Measurements from ENCODE around the gene ADAT1. TPM values are rescaled to one million over a fixed set of nuclear protein-coding genes. Genes with fewer than 3 reads are reported as not detected.

The ADAT1 gene
- total and polyA plus RNA-seq, 10 of the 15 experiments (the other 5 are each of a cell fraction or from before 2014, with no cell fraction given), result 26.2 to 77.4 (median 55.8) TPM

DNA sequence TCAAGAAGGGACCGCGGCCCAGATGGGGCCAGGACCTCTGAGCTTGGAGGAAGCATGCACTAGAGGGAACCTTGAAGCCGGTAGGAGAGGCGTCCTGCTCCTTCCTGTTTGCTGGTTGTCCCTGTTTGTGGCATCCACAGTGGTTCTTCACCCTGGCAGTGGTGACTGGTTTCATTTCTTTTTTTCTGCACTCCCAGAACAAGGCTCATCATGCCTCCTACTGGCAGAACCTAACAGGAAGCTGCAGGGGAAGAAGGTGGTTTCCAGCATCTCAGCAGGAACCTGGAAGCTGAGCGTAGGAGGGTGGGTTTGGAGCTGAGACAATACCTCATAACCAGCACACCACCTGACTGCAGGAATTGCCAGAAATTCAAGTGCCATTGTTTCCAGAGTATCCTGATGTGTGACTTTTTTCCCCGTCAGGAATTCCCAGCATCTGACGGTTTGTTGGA, 72.8 kb downstream of the ADAT1 start (continued):
- no peak for TF ChIP-seq ZNF274 (IDR thresholded peaks at IDR 0.05; ENCODE audit: insufficient read depth, insufficient read length)
- no peak for TF ChIP-seq STAT3 (IDR thresholded peaks at IDR 0.05; ENCODE audit: low read depth, low read length)
- TF ChIP-seq TARDBP (IDR thresholded peaks at IDR 0.05; ENCODE audit: borderline replicate concordance), result no peak
- no peak for TF ChIP-seq NR2C1 (IDR thresholded peaks at IDR 0.05)
- no peak for TF ChIP-seq NFYB (IDR thresholded peaks at IDR 0.05; ENCODE audit: insufficient read depth, low read depth, low read length)
- no peak for TF ChIP-seq ZNF622 (IDR thresholded peaks at IDR 0.05)
- TF ChIP-seq, protein P1, sequence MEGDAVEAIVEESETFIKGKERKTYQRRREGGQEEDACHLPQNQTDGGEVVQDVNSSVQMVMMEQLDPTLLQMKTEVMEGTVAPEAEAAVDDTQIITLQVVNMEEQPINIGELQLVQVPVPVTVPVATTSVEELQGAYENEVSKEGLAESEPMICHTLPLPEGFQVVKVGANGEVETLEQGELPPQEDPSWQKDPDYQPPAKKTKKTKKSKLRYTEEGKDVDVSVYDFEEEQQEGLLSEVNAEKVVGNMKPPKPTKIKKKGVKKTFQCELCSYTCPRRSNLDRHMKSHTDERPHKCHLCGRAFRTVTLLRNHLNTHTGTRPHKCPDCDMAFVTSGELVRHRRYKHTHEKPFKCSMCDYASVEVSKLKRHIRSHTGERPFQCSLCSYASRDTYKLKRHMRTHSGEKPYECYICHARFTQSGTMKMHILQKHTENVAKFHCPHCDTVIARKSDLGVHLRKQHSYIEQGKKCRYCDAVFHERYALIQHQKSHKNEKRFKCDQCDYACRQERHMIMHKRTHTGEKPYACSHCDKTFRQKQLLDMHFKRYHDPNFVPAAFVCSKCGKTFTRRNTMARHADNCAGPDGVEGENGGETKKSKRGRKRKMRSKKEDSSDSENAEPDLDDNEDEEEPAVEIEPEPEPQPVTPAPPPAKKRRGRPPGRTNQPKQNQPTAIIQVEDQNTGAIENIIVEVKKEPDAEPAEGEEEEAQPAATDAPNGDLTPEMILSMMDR (IDR thresholded peaks at IDR 0.05 in 2 of 3, conservative IDR thresholded peaks at IDR 0.05 in 1 of 3; ENCODE audit: control insufficient read depth in 2 of 3, extremely low read depth in 1 of 3, insufficient read depth in 1 of 3, low read depth in 3 of 3, low read length in 3 of 3), result peak; percentile 70 to 78 (median 77)
- TF ChIP-seq YBX1 (IDR thresholded peaks at IDR 0.05), result no peak
- TF ChIP-seq ZNF384 (IDR thresholded peaks at IDR 0.05; ENCODE audit: borderline replicate concordance, low read depth, low read length), result no peak; the same call in 1 of the 2 replicates
- TF ChIP-seq, protein P2, sequence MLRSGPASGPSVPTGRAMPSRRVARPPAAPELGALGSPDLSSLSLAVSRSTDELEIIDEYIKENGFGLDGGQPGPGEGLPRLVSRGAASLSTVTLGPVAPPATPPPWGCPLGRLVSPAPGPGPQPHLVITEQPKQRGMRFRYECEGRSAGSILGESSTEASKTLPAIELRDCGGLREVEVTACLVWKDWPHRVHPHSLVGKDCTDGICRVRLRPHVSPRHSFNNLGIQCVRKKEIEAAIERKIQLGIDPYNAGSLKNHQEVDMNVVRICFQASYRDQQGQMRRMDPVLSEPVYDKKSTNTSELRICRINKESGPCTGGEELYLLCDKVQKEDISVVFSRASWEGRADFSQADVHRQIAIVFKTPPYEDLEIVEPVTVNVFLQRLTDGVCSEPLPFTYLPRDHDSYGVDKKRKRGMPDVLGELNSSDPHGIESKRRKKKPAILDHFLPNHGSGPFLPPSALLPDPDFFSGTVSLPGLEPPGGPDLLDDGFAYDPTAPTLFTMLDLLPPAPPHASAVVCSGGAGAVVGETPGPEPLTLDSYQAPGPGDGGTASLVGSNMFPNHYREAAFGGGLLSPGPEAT (IDR thresholded peaks at IDR 0.05; ENCODE audit: low read depth), result peak; percentile 85
- TF ChIP-seq RELA (IDR thresholded peaks at IDR 0.05; ENCODE audit: borderline replicate concordance, partially characterized antibody), result no peak
- TF ChIP-seq CHD4 (IDR thresholded peaks at IDR 0.05), result no peak
- TF ChIP-seq PAX8 (IDR thresholded peaks at IDR 0.05), result no peak
- TF ChIP-seq ETV6 (conservative IDR thresholded peaks at IDR 0.05 in 1 of 2, IDR thresholded peaks at IDR 0.05 in 1 of 2; ENCODE audit: borderline replicate concordance in 1 of 2, low read depth in 1 of 2), result peak in 1 of 2 experiments; percentile 52; a peak in 2 of 4 replicates
- no peak for TF ChIP-seq SIN3A (IDR thresholded peaks at IDR 0.05; ENCODE audit: low read depth, low read length)
- TF ChIP-seq RAD21 (IDR thresholded peaks at IDR 0.05; ENCODE audit: insufficient read depth, low read depth, low read length), result peak; percentile 85
- no peak for TF ChIP-seq NFYA (IDR thresholded peaks at IDR 0.05; ENCODE audit: borderline replicate concordance, low read depth, low read length)
- TF ChIP-seq, protein P3, sequence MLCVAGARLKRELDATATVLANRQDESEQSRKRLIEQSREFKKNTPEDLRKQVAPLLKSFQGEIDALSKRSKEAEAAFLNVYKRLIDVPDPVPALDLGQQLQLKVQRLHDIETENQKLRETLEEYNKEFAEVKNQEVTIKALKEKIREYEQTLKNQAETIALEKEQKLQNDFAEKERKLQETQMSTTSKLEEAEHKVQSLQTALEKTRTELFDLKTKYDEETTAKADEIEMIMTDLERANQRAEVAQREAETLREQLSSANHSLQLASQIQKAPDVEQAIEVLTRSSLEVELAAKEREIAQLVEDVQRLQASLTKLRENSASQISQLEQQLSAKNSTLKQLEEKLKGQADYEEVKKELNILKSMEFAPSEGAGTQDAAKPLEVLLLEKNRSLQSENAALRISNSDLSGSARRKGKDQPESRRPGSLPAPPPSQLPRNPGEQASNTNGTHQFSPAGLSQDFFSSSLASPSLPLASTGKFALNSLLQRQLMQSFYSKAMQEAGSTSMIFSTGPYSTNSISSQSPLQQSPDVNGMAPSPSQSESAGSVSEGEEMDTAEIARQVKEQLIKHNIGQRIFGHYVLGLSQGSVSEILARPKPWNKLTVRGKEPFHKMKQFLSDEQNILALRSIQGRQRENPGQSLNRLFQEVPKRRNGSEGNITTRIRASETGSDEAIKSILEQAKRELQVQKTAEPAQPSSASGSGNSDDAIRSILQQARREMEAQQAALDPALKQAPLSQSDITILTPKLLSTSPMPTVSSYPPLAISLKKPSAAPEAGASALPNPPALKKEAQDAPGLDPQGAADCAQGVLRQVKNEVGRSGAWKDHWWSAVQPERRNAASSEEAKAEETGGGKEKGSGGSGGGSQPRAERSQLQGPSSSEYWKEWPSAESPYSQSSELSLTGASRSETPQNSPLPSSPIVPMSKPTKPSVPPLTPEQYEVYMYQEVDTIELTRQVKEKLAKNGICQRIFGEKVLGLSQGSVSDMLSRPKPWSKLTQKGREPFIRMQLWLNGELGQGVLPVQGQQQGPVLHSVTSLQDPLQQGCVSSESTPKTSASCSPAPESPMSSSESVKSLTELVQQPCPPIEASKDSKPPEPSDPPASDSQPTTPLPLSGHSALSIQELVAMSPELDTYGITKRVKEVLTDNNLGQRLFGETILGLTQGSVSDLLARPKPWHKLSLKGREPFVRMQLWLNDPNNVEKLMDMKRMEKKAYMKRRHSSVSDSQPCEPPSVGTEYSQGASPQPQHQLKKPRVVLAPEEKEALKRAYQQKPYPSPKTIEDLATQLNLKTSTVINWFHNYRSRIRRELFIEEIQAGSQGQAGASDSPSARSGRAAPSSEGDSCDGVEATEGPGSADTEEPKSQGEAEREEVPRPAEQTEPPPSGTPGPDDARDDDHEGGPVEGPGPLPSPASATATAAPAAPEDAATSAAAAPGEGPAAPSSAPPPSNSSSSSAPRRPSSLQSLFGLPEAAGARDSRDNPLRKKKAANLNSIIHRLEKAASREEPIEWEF (IDR thresholded peaks at IDR 0.05; ENCODE audit: insufficient replicate concordance, low read depth, low read length), result no peak
- peak; percentile 84 to 85 for TF ChIP-seq IKZF2 (IDR thresholded peaks at IDR 0.05)
- TF ChIP-seq HCFC1 (IDR thresholded peaks at IDR 0.05; ENCODE audit: low read length), result no peak
- TF ChIP-seq EGR1 (IDR thresholded peaks at IDR 0.05; ENCODE audit: borderline replicate concordance in 1 of 2, low read depth in 2 of 2, low read length in 2 of 2), result peak in 1 of 2 experiments; percentile 37; a peak in 1 of 3 replicates
- 0 out of 2 replicates have a peak, but pooled peaks have one; percentile 63 for TF ChIP-seq IRF4 (IDR thresholded peaks at IDR 0.05; ENCODE audit: low read depth, low read length)
- no peak for TF ChIP-seq TCF12 (IDR thresholded peaks at IDR 0.05; ENCODE audit: low read depth, low read length)
- no peak for TF ChIP-seq NR2F1 (conservative IDR thresholded peaks at IDR 0.05)

Measured in GM12878 (cell line).